Gastroesophageal sphincter (tissue), 3 donors: ENCODE data around the gene GPBP1.

Experiments
- CTCF ChIP-seq, 4 experiments: fragments of 200-600 bp in 2 of 4; fragments of 450-650 bp in 2 of 4; sonication (generic) in 1 of 4; IDR thresholded peaks; one replicate each; pipeline ENCODE4 v1.5.1; 2017 to 2019; ENCODE audit warnings: antibody characterized with exemption in 4 of 4, mild to moderate bottlenecking in 2 of 4, moderate library complexity in 2 of 4
- POLR2AphosphoS5 ChIP-seq: sonication (generic); formaldehyde crosslinking; IDR thresholded peaks from one replicate; pipeline ENCODE4 v1.6.1; 2017; ENCODE audit warnings: antibody characterized with exemption

GRCh38 chr5:57291894-57292293, 118.0 kb downstream of the GPBP1 start:
- TF ChIP-seq CTCF (IDR thresholded peaks at IDR 0.05) (no peak), POLR2AphosphoS5 (no peak)
